GM18511 (cell line): ENCODE results near the gene OTOA.
"Not testable (repeated sequence)": the region's sequence is repeated elsewhere in the genome, so short reads cannot be mapped to it uniquely, and the experiment has no call there.

Source experiments
- ATAC-seq: cut with Tn5 transposase; IDR thresholded peaks from one replicate; pipeline ENCODE4 v1.9.1; 2021; ENCODE audit warnings: mild to moderate bottlenecking, moderate library complexity; ENCODE audit not compliant: unreplicated experiment

OTOA gene

GRCh38 chr16:21663889-21664647 lies at the start of gene OTOA:
Gene OTOA, plus strand, starts transcription at chr16:21663968. Its CDS starts 14,547 bp downstream, at chr16:21678515.
- no peak for ATAC-seq

- ATAC-seq = no peak
Measured at GRCh38 chr16:21614896-21615295, 48.9 kb upstream of the OTOA start.

- no peak for ATAC-seq
Measured at GRCh38 chr16:21617607-21618006, 46.2 kb upstream of the OTOA start.

GRCh38 chr16:21618281-21618680 lies 45.5 kb upstream of the OTOA start:
- ATAC-seq = no peak

GRCh38 chr16:21619765-21620425 lies 43.9 kb upstream of the OTOA start:
- ATAC-seq = no peak

GRCh38 chr16:21620592-21620991 lies 43.2 kb upstream of the OTOA start:
- no peak for ATAC-seq

- no peak for ATAC-seq
Measured at GRCh38 chr16:21622545-21622944, 41.2 kb upstream of the OTOA start.

GRCh38 chr16:21625026-21625425 lies 38.7 kb upstream of the OTOA start:
- no peak for ATAC-seq

GRCh38 chr16:21626659-21627277 lies 37.0 kb upstream of the OTOA start:
- no peak for ATAC-seq

GRCh38 chr16:21628121-21628726 lies 35.5 kb upstream of the OTOA start:
- no peak for ATAC-seq

- ATAC-seq = no peak
Measured at GRCh38 chr16:21628772-21629171, 35.0 kb upstream of the OTOA start.

- ATAC-seq = not testable (repeated sequence)
Measured at GRCh38 chr16:21629616-21630539, 33.9 kb upstream of the OTOA start.

- not testable (repeated sequence) for ATAC-seq
Measured at GRCh38 chr16:21630866-21631265, 32.9 kb upstream of the OTOA start.

- not testable (repeated sequence) for ATAC-seq
Measured at GRCh38 chr16:21631376-21631775, 32.4 kb upstream of the OTOA start.

- not testable (repeated sequence) for ATAC-seq
Measured at GRCh38 chr16:21631951-21632575, 31.7 kb upstream of the OTOA start.

- ATAC-seq = no peak
Measured at GRCh38 chr16:21634216-21634615, 29.6 kb upstream of the OTOA start.

GRCh38 chr16:21635694-21636093 lies 28.1 kb upstream of the OTOA start:
- ATAC-seq = not testable (repeated sequence)

- no peak for ATAC-seq
Measured at GRCh38 chr16:21637032-21637968, 26.5 kb upstream of the OTOA start.

- ATAC-seq = no peak
Measured at GRCh38 chr16:21638573-21638975, 25.2 kb upstream of the OTOA start.
